HG02798 (cell line): Measurements from ENCODE around the gene CELSR3.
A peak's percentile ranks its signal among the peaks of the same experiment; 100 is the strongest.

ENCODE experiments used
- ATAC-seq: cut with Tn5 transposase; IDR thresholded peaks from one replicate; pipeline ENCODE4 v1.9.1; 2021; ENCODE audit warnings: mild to moderate bottlenecking; ENCODE audit not compliant: unreplicated experiment, poor library complexity

The CELSR3 gene

GRCh38 chr3:48662753-48663488, at the start of gene CELSR3:
Gene CELSR3 (minus strand): TSS chr3:48662886. CDS start chr3:48662634, 252 bp downstream.
- peak; percentile 31 for ATAC-seq

GRCh38 chr3:48711727-48712126, 49.0 kb upstream of the CELSR3 start:
- no peak for ATAC-seq

GRCh38 chr3:48709051-48709461, 46.4 kb upstream of the CELSR3 start:
- ATAC-seq, result no peak

GRCh38 chr3:48708481-48708889, 45.8 kb upstream of the CELSR3 start:
- ATAC-seq, result no peak

GRCh38 chr3:48707157-48707556, 44.5 kb upstream of the CELSR3 start:
- no peak for ATAC-seq

GRCh38 chr3:48702320-48702920, 39.7 kb upstream of the CELSR3 start:
- no peak for ATAC-seq

GRCh38 chr3:48700731-48701405, 38.2 kb upstream of the CELSR3 start:
- no peak for ATAC-seq

GRCh38 chr3:48698891-48699290, 36.2 kb upstream of the CELSR3 start:
- ATAC-seq, result no peak

GRCh38 chr3:48697952-48698351, 35.3 kb upstream of the CELSR3 start:
- ATAC-seq, result no peak

- no peak for ATAC-seq
Measured at GRCh38 chr3:48696601-48697000, 33.9 kb upstream of the CELSR3 start.

GRCh38 chr3:48696156-48696555, 33.5 kb upstream of the CELSR3 start:
- no peak for ATAC-seq

- no peak for ATAC-seq
Measured at GRCh38 chr3:48695393-48695753, 32.7 kb upstream of the CELSR3 start.

- ATAC-seq, result no peak
Measured at GRCh38 chr3:48694610-48695392, 32.1 kb upstream of the CELSR3 start.

GRCh38 chr3:48693826-48694225, 31.1 kb upstream of the CELSR3 start:
- ATAC-seq, result no peak

- ATAC-seq, result no peak
Measured at GRCh38 chr3:48692551-48692950, 29.9 kb upstream of the CELSR3 start.

- ATAC-seq, result no peak
Measured at GRCh38 chr3:48690846-48691458, 28.3 kb upstream of the CELSR3 start.

GRCh38 chr3:48689384-48689783, 26.7 kb upstream of the CELSR3 start:
- ATAC-seq, result no peak

GRCh38 chr3:48688737-48689075, 26.0 kb upstream of the CELSR3 start:
- no peak for ATAC-seq

- ATAC-seq, result no peak
Measured at GRCh38 chr3:48688032-48688736, 25.5 kb upstream of the CELSR3 start.

- ATAC-seq, result no peak
Measured at GRCh38 chr3:48687220-48687678, 24.6 kb upstream of the CELSR3 start.
